HG02870 (cell line): Measurements from ENCODE around the gene TNP1.

Experiments used
- ATAC-seq: cut with Tn5 transposase; IDR thresholded peaks from one replicate; pipeline ENCODE4 v1.9.1; 2021; ENCODE audit warnings: mild to moderate bottlenecking, moderate library complexity; ENCODE audit not compliant: unreplicated experiment

TNP1 gene

DNA sequence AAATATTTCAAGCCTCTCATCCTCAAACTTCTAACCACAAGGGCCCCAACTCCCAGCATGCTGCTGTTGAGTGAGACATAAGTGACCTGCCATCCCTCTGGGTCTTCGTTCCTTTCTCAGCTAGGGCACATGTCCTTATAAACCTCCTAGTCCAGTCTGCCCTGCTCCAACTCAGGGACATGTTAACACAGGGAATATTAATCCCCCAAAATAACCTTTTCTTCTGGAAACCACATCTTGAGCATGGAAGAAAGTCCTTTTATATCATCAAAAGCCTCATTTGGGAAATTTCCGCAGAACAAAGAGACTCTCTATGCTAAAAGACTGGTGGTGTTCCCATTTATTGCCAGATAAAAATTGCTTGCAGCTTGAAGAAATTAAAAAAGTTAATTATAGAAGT lies 14.4 kb downstream of the TNP1 start:
- ATAC-seq = no peak

DNA sequence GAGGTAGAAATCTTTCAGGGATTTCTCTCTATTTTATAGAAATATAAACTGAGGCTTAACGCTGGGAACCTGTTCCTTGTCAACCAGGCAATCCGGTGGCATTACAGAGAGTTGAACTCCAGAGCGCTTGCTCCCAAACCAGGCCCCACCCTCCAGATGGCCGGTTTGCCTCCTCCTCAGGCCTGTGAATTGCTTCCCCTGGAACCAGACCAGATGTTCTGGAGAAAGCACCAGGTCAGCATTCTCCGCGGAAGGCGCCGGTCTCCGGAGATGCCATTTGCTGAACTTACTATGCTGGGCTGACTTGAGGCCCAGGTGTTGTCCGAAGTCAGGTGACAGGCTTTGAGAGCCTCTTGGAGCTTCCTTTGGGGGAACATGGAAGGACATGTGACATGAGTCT lies 17.2 kb downstream of the TNP1 start:
- no peak for ATAC-seq

DNA sequence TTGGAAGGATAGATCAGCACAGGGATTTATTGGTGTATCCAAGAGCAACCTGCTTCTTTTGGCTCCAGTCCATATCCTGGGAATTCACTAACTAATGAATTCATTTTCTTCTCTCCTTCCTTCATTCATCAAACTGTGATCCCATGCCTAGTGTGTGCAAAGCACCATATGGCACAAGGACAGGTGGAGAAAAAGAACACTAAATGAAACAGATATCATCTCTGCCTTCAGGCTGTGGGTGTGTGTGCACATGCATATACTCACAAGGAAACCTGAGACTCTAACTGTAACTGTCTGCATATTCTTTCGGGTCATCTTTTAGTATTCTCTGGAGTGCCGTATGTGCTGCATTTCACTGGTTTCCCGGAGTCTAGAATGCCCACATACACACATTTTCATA lies 20.2 kb downstream of the TNP1 start:
- ATAC-seq = no peak

DNA sequence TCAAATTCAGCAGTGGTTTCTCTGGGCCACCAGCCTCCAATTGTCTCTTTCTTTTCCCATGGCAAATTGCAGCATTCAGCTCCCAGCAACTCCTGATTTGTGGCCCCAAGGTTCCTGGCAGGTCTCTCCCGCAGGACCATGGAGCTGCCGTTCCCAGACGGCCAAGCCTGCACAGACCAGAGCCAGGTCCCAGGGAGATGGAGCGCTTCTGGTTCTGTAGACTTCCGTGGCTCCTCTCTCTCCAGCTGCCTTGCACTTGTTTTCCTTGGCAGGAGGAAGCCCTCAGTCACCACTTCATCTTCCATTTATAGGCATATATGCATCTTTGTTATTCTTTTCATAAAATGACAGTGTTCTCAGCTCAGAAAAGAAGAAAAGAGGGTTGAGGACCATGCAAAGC lies 21.7 kb downstream of the TNP1 start:
- no peak for ATAC-seq

DNA sequence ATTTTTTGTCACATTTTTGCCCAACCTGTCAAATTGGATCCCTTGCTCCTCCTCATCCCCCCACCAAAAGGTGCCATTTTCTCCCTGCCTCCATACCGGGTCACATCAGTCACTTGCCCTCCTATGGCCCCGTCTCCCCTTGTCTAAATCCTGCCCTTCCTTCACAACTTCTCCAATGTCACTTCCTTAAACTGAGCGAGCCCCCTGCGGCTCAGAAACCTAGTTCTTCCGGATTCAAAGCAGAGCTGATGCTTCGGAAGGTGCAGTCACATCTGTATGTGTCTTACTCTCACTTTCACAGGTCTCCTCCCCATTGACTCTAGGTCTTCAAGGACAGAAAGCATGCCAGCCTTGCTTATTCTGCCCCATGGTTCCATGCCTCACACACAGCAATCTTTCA lies 22.1 kb downstream of the TNP1 start:
- ATAC-seq = no peak

DNA sequence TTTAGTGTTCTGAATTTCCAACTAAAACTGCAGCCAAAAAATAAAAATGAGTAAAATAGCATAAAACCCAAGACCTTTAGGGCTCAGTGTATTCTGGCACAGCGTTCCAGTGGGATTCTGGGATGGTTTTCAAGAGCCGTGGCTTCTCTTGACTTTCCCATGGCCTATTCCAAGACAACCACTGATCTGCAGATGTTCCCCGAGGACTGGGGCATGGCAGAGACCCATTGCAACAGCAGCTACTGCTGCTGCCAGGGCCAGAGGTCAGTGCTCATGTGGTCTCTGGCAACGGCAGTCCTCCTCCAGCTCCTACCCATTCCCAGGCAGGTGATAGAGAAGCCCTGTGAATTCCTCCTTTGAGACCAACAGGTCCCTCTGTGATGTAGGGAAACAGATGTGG lies 26.8 kb downstream of the TNP1 start:
- ATAC-seq = no peak

DNA sequence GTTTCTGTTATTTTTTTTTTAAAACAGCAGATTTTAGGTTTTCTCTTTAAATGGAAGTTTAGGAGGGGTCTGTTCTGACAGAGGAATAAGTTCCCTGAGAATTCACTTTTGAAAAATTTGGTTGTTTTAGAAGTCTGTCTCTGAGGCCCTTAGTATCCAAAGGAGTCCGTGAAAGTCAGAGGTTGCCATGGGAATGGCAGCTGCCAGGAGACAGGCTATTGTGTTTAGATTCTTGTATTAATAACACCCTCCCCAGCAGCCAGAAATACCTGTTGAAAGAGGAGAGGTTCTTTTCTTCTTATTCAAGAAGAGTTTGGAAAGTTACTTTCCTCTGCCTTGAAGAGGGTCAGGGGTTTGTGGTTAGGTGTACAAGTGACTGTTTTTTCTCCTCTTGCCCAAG lies 29.5 kb downstream of the TNP1 start:
- no peak for ATAC-seq

DNA sequence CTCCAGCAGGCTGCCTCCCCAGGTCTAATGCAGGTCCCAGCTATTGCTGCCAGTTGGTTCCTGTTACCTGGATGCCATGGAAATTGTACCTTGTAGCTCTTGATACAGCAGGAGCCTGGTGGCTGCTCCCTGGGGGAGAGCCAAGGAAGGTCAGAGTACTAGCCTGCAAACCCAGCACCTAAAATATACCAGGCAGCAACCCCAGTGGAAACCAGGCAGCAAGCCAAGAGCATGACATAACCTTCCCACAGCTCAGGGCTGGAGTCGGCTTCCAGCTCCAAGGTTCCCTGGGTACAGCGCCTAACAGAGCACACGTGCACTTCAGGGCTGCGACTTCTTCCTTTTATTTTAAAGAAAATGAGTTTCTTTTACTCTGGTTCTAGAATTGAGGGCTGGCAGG lies 30.3 kb downstream of the TNP1 start:
- ATAC-seq = no peak

DNA sequence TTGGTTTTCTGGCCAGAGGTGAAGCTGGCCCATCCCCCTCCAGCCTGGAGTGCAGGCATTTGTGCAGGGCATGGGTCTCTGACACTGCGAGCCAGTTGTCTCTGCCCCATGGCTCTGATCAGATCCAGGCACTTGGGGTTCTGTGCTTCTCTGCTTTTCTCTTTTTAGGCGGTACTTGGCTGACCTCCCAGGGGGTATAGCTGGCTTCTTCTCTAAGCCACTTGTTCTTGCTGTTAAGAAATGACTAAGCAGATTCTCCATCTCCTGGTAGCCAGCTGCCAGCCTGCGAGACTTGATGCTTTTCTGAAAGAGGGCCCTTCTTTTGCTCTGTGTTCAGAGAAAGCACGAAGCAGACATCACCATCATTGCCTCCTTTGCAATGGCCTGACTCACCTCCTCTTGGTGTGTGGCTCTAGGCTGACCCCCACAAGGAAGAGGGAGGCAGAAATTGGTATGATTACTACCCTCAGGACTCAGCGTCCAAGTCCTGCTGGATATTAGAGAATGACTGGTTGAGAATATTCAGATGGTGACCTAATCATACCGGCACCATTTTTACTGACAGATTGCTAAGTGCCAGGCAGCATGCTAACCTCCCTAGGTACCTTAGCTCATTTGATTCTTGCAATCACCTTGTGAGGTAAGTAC lies 32.7 kb downstream of the TNP1 start:
- ATAC-seq = no peak

DNA sequence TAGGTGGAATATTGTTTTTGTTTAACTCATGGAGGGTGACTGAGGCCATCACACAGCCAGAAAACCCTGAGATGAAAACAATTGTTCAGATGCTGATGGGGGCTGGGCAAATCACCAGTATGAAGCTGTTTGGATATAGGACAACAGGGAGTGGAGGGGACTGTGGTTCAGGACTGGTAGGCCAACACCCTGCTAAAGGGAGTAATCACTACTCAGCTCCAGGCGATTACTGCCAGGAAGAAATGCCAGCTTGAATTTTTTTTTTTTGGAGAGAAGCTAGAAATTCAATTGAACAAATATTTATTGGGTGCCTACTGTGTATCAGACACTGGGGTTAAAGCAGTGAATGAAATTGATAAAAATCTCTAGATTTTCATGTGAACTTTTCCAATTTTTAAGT lies 37.4 kb downstream of the TNP1 start:
- no peak for ATAC-seq

DNA sequence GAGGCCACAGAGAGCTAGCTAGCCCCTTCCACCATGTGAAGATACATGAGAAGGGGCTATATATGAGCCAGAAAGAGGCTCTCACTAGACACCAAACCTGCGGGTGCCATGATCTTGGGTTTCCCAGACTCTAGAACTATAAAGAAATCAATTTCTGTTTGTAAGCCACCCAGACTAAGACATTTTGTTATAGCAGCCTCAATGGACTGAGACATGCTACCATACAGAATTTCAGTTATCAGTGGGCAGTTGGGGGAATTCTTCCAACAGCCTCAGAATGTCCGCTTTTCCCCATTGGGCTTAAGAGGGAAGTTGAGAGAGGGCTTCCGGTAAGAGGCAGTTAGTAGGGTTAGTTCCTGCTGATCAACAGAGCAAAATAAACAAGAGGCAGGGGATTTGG lies 39.2 kb downstream of the TNP1 start:
- no peak for ATAC-seq

DNA sequence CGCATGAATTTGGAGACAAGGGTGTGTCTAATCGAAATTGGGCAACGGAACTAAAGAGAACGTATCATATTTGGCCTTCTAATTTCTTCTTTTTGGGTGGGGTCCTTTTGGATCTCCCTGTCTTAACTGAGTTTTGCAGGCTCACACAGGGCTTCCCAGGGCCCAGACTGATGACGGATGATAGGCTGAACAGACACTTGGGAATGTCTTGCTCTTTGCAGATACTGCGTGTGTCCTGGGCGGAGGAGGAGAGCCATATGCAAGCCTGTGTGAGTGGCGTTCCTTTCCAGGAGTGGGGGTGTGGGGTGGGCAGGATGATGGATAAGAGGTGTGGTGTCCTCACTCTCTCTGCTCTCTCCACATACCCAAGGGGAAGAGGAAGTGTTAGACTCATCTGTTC lies 40.1 kb downstream of the TNP1 start:
- ATAC-seq = no peak

DNA sequence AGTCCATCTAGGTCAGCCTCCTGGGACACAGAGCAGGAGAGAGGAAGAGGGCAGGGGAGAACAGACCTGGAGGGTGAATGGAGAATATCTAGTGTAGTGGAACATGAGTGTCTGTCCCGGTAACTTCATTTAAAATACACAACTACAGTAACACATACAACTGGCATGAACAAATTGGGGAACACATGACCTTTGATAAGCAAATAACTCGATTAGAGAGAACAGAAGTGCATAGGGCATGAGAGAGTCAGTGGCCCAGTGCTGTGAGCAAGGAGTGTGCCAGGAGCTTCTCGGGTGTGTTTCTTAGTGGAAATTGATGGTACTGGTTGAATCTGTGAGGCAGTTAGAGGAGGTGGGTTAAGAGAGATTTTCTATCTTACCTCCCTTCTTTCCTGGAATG lies 40.8 kb downstream of the TNP1 start:
- no peak for ATAC-seq

DNA sequence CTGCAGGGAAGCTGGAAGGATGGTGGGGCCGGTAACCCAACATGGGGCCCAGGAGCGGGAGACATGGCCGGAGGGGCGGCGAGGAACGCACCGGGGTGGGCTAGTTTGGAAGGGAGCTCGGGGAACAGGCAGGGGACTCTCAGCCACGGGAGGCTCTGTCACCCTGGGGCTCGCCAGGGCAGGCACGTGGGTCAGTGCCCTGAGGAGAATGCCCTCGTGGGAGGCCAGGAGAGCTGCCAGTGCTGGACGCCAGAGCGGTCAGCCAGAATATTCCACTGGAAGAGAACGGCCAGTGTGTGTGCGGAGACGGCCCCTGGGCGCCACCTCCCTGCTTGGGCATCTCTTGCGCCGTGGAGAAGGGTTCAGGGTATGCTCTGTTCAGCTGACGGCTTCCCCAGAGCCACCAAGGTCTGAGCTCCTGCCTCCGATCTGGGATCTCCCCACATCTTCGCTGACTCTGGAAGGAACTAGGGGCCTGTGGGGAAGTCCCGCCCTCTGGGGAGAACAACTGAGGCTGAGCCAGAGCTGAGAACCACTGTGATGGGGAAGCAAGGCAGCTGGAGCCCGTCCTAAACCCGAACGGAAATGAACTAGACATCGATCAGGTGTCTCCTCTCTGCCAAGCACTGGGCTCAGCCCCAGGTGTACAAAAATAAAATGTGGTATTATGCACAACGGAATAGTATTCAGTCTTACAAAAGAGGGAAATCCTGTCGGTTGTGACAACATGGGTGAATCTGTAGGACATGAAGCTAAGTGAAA lies 49.3 kb downstream of the TNP1 start:
- no peak for ATAC-seq
